HepG2 (cell line): ENCODE measurements around the gene LURAP1L. TPM values are rescaled to one million over a fixed set of nuclear protein-coding genes. Genes with fewer than 3 reads are reported as not detected.

Source experiments
- CC2D1A ChIP-seq: sonication (generic); formaldehyde crosslinking; IDR thresholded peaks from 2 replicates; pipeline ENCODE4 v1.8.1; 2023; ENCODE audit warnings: mild to moderate bottlenecking, missing genetic modification reagents
- HHEX ChIP-seq: IDR thresholded peaks from 2 replicates; pipeline ENCODE4 v1.6.1; 2016; ENCODE audit warnings: control low read depth
- HNRNPH1 ChIP-seq: fragments of 200-400 bp; formaldehyde crosslinking; optimal IDR thresholded peaks from 2 replicates; pipeline ENCODE3; 2017; ENCODE audit warnings: mild to moderate bottlenecking, low read depth, low read length
- HOXA3 ChIP-seq: sonication (generic); formaldehyde crosslinking; IDR thresholded peaks from 2 replicates; pipeline ENCODE4 v1.5.0; 2020; ENCODE audit warnings: missing genetic modification reagents
- HOXA5 ChIP-seq: sonication (generic); formaldehyde crosslinking; IDR thresholded peaks from 2 replicates; pipeline ENCODE4 v1.4.0; 2020; ENCODE audit warnings: missing genetic modification reagents
- HOXA7 ChIP-seq: sonication (generic); formaldehyde crosslinking; IDR thresholded peaks from 2 replicates; pipeline ENCODE4 v1.8.1; 2022; ENCODE audit warnings: mild to moderate bottlenecking, missing genetic modification reagents, moderate library complexity
- JUNB ChIP-seq: sonication (generic); formaldehyde crosslinking; IDR thresholded peaks from 2 replicates; pipeline ENCODE4 v1.8.0; 2022; ENCODE audit warnings: missing genetic modification reagents, mild to moderate bottlenecking, borderline replicate concordance
- MYNN ChIP-seq: sonication (generic); formaldehyde crosslinking; IDR thresholded peaks from 2 replicates; pipeline ENCODE4 v1.4.0; 2020; ENCODE audit warnings: mild to moderate bottlenecking, low read depth, missing genetic modification reagents
- NCOR1 ChIP-seq: fragments of 200-600 bp; sonication (generic); IDR thresholded peaks from 2 replicates; pipeline ENCODE4 v1.7.0; 2017; ENCODE audit warnings: antibody characterized with exemption, low read length, borderline replicate concordance
- NKX3-1 ChIP-seq: sonication (generic); formaldehyde crosslinking; IDR thresholded peaks from 2 replicates; pipeline ENCODE4 v1.5.0; 2020; ENCODE audit warnings: missing genetic modification reagents
- TAF15 ChIP-seq: fragments of 200-400 bp; formaldehyde crosslinking; IDR thresholded peaks from one replicate; pipeline ENCODE4 v1.6.1; 2018; ENCODE audit warnings: mild to moderate bottlenecking, low read depth, low read length; ENCODE audit not compliant: poor library complexity, severe bottlenecking
- ZEB1 ChIP-seq: IDR thresholded peaks from 2 replicates; pipeline ENCODE4 v1.6.1; 2012; ENCODE audit warnings: mild to moderate bottlenecking, low read depth, inconsistent platforms; ENCODE audit not compliant: insufficient replicate concordance
- ZFY ChIP-seq: sonication (generic); formaldehyde crosslinking; IDR thresholded peaks from 2 replicates; pipeline ENCODE4 v1.4.0; 2020; ENCODE audit warnings: missing genetic modification reagents
- ZNF101 ChIP-seq: sonication (generic); formaldehyde crosslinking; IDR thresholded peaks from 2 replicates; pipeline ENCODE4 v1.4.0; 2020; ENCODE audit warnings: mild to moderate bottlenecking, low read depth, missing genetic modification reagents, borderline replicate concordance
- ZNF510 ChIP-seq: sonication (generic); formaldehyde crosslinking; IDR thresholded peaks from 2 replicates; pipeline ENCODE4 v1.4.0; 2020; ENCODE audit warnings: low read depth, mild to moderate bottlenecking, missing genetic modification reagents
- ZNF577 ChIP-seq: sonication (generic); formaldehyde crosslinking; IDR thresholded peaks from 2 replicates; pipeline ENCODE4 v1.4.0; 2020; ENCODE audit warnings: mild to moderate bottlenecking, low read depth, missing genetic modification reagents, borderline replicate concordance
- ZNF670 ChIP-seq: sonication (generic); formaldehyde crosslinking; IDR thresholded peaks from 2 replicates; pipeline ENCODE4 v1.8.0; 2022; ENCODE audit warnings: mild to moderate bottlenecking, missing genetic modification reagents, borderline replicate concordance
- ZNF761 ChIP-seq: sonication (generic); formaldehyde crosslinking; conservative IDR thresholded peaks from 2 replicates; pipeline ENCODE4 v1.4.0; 2020; ENCODE audit warnings: mild to moderate bottlenecking, missing genetic modification reagents
- polyA plus RNA-seq, 8 experiments: library from polyadenylated mRNA; depleted of rRNA in 3 of 8; stranded (reverse) in 7 of 8; unstranded in 1 of 8; fragments of >200 nt; fragmentation: Illumina TruSeq in 4 of 8; extraction: Trizol in 4 of 8; gene quantifications; 2 replicates each; pipeline versions ENCODE4 v1.2.1 to v1.2.3, GENCODE V29; 2011 to 2016; ENCODE audit warnings: low read depth in 4 of 8, missing spikeins in 1 of 8, mixed read lengths in 1 of 8; ENCODE audit not compliant: insufficient read depth in 1 of 8
- total RNA-seq, 5 experiments: library from RNA; depleted of rRNA; stranded (reverse); fragments of >200 nt; fragmentation: Illumina TruSeq; extraction: Trizol; gene quantifications; 2 replicates each; pipeline ENCODE4 v1.2.3, GENCODE V29; 2016; ENCODE audit warnings: low read depth in 1 of 5
- TF ChIP-seq, protein P1 (sequence below): sonication (generic); formaldehyde crosslinking; IDR thresholded peaks from 2 replicates; pipeline ENCODE4 v1.4.0; 2020; ENCODE audit warnings: missing genetic modification reagents
- TF ChIP-seq, protein P2 (sequence below): sonication (generic); formaldehyde crosslinking; IDR thresholded peaks from 2 replicates; pipeline ENCODE4 v1.8.0; 2022; ENCODE audit warnings: missing genetic modification reagents, mild to moderate bottlenecking, inconsistent platforms, borderline replicate concordance
- TF ChIP-seq, protein P3 (sequence below): sonication (generic); formaldehyde crosslinking; IDR thresholded peaks from 2 replicates; pipeline ENCODE4 v1.8.0; 2023; ENCODE audit warnings: mild to moderate bottlenecking, missing genetic modification reagents
- TF ChIP-seq, protein P4 (sequence below): sonication (generic); formaldehyde crosslinking; IDR thresholded peaks from 2 replicates; pipeline ENCODE4 v1.8.1; 2023; ENCODE audit warnings: mild to moderate bottlenecking, inconsistent platforms, moderate library complexity, missing genetic modification reagents, borderline replicate concordance
- TF ChIP-seq, protein P5 (sequence below): sonication (generic); formaldehyde crosslinking; IDR thresholded peaks from 2 replicates; pipeline ENCODE4 v1.5.0; 2020; ENCODE audit warnings: missing genetic modification reagents

Gene LURAP1L
- total and polyA plus RNA-seq, 2 of the 13 experiments (the other 11 are each of a cell fraction or from before 2014, with no cell fraction given), result 6.7 to 16.6 TPM

DNA sequence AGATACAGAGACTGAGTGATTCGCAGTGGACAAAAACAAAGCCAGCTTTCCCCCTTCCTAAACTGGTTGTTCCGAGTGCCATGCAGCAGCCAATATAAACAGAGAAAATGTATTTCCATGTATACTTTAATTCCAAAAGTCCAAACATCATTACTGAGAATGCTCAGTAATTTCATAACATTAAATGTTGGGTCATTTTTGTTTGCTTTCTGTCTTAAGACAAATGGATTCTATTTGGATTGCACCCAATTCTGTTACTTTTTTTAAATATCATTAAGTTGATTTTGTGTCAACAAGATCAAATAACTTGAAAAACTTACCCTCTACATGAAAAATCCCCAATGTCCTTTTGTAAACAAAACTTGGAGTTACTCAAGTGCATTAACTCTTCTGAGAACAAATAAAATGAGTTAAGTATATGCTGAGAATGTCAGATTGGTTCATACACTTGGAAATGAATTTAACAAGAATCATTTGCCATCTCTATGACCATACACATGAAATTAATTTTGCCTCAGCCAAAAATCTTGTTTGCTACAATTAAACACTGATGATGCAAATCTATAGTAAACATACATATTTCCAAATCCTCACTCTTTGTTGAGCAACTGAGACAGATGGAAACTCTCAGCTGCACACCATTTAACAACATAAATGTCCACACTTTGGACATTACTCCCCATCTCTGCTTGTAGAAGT is 19.4 kb downstream of the LURAP1L start (continued):
- TF ChIP-seq, protein P1, sequence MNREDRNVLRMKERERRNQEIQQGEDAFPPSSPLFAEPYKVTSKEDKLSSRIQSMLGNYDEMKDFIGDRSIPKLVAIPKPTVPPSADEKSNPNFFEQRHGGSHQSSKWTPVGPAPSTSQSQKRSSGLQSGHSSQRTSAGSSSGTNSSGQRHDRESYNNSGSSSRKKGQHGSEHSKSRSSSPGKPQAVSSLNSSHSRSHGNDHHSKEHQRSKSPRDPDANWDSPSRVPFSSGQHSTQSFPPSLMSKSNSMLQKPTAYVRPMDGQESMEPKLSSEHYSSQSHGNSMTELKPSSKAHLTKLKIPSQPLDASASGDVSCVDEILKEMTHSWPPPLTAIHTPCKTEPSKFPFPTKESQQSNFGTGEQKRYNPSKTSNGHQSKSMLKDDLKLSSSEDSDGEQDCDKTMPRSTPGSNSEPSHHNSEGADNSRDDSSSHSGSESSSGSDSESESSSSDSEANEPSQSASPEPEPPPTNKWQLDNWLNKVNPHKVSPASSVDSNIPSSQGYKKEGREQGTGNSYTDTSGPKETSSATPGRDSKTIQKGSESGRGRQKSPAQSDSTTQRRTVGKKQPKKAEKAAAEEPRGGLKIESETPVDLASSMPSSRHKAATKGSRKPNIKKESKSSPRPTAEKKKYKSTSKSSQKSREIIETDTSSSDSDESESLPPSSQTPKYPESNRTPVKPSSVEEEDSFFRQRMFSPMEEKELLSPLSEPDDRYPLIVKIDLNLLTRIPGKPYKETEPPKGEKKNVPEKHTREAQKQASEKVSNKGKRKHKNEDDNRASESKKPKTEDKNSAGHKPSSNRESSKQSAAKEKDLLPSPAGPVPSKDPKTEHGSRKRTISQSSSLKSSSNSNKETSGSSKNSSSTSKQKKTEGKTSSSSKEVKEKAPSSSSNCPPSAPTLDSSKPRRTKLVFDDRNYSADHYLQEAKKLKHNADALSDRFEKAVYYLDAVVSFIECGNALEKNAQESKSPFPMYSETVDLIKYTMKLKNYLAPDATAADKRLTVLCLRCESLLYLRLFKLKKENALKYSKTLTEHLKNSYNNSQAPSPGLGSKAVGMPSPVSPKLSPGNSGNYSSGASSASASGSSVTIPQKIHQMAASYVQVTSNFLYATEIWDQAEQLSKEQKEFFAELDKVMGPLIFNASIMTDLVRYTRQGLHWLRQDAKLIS (CRISPR knock-in tag), result no peak
- no peak for TF ChIP-seq TAF15
- TF ChIP-seq ZFY, result no peak
- TF ChIP-seq HOXA7 (CRISPR knock-in tag), result no peak
- no peak for TF ChIP-seq ZNF577
- no peak for TF ChIP-seq ZNF510
- TF ChIP-seq, protein P2, sequence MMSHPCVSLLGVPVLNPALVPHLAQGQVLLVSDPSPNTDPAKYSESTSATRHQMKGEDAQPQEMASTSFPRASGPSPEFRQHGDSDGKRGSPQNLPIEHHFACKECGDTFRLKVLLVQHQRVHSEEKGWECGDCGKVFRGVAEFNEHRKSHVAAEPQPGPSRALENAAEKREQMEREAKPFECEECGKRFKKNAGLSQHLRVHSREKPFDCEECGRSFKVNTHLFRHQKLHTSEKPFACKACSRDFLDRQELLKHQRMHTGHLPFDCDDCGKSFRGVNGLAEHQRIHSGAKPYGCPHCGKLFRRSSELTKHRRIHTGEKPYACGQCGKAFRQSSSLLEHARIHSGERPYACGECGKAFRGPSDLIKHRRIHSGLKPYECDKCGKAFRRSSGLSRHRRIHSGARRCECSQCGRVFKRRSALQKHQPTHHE, result no peak
- no peak for TF ChIP-seq ZEB1
- no peak for TF ChIP-seq HOXA5
- no peak for TF ChIP-seq MYNN (CRISPR knock-in tag)
- no peak for TF ChIP-seq NCOR1
- no peak for TF ChIP-seq HHEX (CRISPR knock-in tag)
- no peak for TF ChIP-seq NKX3-1 (CRISPR knock-in tag)
- TF ChIP-seq, protein P3, sequence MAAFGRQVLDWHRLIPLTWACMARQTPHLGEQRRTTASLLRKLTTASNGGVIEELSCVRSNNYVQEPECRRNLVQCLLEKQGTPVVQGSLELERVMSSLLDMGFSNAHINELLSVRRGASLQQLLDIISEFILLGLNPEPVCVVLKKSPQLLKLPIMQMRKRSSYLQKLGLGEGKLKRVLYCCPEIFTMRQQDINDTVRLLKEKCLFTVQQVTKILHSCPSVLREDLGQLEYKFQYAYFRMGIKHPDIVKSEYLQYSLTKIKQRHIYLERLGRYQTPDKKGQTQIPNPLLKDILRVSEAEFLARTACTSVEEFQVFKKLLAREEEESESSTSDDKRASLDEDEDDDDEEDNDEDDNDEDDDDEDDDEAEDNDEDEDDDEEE, result no peak
- TF ChIP-seq, protein P4, sequence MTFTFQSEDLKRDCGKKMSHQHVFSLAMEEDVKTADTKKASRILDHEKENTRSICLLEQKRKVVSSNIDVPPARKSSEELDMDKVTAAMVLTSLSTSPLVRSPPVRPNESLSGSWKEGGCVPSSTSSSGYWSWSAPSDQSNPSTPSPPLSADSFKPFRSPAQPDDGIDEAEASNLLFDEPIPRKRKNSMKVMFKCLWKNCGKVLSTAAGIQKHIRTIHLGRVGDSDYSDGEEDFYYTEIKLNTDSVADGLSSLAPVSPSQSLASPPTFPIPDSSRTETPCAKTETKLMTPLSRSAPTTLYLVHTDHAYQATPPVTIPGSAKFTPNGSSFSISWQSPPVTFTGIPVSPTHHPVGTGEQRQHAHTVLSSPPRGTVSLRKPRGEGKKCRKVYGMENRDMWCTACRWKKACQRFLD (CRISPR knock-in tag), result no peak
- TF ChIP-seq, protein P5, sequence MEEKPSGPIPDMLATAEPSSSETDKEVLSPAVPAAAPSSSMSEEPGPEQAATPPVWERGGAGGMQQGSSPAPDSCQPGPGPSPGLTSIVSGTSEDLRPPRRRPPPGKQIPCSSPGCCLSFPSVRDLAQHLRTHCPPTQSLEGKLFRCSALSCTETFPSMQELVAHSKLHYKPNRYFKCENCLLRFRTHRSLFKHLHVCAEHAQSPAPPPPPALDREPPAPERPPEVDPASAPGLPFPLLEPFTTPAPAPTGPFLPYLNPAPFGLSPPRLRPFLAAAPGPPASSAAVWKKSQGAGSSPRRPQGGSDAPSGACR (CRISPR knock-in tag), result no peak
- TF ChIP-seq CC2D1A (CRISPR knock-in tag), result no peak
- no peak for TF ChIP-seq ZNF670 (CRISPR knock-in tag)
- TF ChIP-seq JUNB, result no peak
- no peak for TF ChIP-seq ZNF761 (CRISPR knock-in tag)
- TF ChIP-seq HOXA3 (CRISPR knock-in tag), result no peak
- TF ChIP-seq ZNF101 (CRISPR knock-in tag), result no peak
- no peak for TF ChIP-seq HNRNPH1
